HG03095 (cell line): Measurements from ENCODE around the gene CERS6.
A peak's percentile ranks its signal among the peaks of the same experiment; 100 is the strongest.
"Not testable (repeated sequence)": the region's sequence is repeated elsewhere in the genome, so short reads cannot be mapped to it uniquely, and the experiment has no call there.

ENCODE experiments used
- ATAC-seq: cut with Tn5 transposase; IDR thresholded peaks from one replicate; pipeline ENCODE4 v1.9.1; 2021; ENCODE audit warnings: moderate library complexity; ENCODE audit not compliant: unreplicated experiment

CERS6 gene, protein sequence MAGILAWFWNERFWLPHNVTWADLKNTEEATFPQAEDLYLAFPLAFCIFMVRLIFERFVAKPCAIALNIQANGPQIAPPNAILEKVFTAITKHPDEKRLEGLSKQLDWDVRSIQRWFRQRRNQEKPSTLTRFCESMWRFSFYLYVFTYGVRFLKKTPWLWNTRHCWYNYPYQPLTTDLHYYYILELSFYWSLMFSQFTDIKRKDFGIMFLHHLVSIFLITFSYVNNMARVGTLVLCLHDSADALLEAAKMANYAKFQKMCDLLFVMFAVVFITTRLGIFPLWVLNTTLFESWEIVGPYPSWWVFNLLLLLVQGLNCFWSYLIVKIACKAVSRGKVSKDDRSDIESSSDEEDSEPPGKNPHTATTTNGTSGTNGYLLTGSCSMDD

GRCh38 chr2:168455645-168456520 lies at the start of gene CERS6:
TSS of gene CERS6 (plus strand) at chr2:168456272. CDS start at chr2:168456449, 177 bp downstream.
- ATAC-seq = peak; percentile 96

GRCh38 chr2:168412301-168412700 lies 43.8 kb upstream of the CERS6 start:
- not testable (repeated sequence) for ATAC-seq

DNA sequence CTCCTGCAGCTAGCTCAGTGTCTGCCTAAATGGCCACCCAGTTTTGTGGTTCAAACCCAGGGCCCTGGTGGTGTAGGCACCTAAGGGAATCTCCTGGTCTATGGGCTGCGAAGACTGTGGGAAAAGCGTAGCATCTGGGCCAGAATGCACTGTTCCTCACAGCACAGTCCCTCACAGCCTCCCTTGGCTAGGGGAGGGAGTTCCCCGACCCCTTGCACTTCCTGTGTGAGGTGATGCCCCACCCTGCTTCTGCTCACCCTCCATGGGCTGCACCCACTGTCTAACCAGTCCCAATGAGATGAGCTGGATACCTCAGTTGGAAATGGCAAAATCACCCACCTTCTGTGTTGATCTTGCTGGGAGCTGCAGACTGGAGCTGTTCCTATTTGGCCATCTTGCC lies 43.0 kb upstream of the CERS6 start:
- not testable (repeated sequence) for ATAC-seq

DNA sequence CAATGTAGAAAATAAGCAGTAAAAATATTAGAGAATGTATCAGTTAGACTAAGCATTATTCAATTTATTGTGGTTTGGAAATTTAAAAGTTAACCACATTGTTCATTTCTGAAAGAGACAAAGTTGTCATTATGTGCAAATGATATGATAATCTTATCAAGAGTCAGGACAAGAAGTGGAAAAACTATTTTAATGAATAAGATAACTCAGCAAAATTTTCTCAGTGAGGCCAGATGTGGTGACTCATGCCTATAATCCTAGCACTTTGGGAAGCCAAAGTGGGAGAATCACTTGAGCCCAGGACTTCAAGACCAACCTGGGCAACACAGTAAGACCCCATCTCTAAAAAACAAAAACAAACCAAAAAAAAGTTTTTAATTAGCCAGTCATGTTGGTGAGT lies 39.5 kb upstream of the CERS6 start:
- no peak for ATAC-seq

DNA sequence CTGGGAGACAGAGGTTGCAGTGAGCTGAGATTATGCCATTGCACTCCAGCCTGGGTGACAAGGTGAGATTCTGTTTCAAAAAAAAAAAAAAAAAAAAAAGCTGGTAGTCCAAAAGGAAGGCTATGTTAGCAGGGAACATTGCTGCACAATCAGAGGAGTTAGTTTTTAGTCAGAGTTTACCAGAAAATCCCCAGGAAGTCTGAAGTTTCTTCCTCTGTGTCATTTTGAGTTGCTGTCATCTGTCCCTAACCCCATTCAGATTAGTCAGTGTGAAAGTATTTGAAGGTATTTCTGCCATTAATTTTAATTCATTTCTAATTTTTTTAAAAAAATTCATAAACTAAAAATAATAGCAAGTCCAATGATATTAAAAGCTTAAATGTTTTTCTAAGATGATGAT lies 33.5 kb upstream of the CERS6 start:
- ATAC-seq = no peak

- ATAC-seq = no peak
Measured at GRCh38 chr2:168424112-168424951, 31.7 kb upstream of the CERS6 start.

DNA sequence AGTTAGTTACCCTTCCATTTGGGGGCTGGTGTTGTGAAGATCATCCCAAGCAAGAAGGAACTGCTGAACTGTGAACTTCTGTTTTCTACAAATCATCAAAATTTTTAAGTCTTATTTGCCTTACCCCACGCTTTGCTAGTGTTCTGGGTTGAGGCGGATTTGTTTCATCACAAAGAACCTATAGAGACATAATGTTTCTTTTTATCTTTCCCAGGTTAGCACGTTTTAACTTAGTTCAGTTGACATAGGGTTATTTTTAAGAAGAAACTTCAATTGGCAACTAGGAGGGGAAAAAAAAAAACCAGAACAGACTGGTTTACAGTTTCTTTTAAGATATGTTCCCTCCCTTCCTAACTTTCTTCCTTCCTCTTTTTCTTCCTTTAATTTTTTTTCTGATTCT lies 31.1 kb upstream of the CERS6 start:
- no peak for ATAC-seq

DNA sequence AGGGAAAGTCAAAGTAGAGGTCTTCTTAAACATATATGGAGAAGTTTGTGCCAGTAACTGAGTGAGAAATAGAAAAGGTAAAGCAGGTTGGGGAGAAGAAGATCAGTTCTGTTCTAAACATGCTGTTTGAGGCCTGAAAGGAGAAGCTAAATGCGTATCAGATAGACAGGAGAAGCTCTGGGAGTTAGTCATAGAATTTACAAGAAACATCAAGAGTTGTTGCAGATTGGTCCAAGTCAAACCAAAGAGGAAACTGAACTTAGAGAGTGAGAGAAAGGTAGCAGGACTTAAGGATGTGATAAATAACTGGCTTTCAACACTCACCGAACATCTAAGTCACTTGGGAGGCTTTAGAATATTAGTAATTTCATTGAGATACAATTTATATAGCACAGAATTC lies 29.2 kb upstream of the CERS6 start:
- ATAC-seq = no peak

- ATAC-seq = no peak
Measured at GRCh38 chr2:168427451-168427850, 28.6 kb upstream of the CERS6 start.

- no peak for ATAC-seq
Measured at GRCh38 chr2:168428431-168428830, 27.6 kb upstream of the CERS6 start.

- no peak for ATAC-seq
Measured at GRCh38 chr2:168429988-168430387, 26.1 kb upstream of the CERS6 start.

DNA sequence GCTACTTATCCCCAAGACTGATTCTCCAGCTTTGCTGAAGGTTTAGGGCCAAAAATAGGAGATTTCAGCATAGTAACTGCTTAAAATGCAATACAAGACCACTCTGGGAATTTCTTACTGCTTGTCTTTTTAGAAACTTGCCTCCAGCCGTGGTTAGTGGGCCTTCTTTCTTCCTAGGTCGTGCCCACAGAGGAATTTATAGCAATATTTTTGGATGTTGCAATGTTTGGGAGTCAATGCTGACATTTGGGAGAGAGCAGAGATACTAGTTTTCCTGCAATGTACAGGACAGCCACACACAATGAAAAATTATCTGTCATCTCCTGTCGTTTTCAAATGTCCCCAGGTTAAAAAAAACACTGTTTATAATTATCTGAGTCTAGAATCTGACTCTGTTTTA lies 25.6 kb upstream of the CERS6 start:
- no peak for ATAC-seq

- no peak for ATAC-seq
Measured at GRCh38 chr2:168431301-168432024, 24.6 kb upstream of the CERS6 start.

DNA sequence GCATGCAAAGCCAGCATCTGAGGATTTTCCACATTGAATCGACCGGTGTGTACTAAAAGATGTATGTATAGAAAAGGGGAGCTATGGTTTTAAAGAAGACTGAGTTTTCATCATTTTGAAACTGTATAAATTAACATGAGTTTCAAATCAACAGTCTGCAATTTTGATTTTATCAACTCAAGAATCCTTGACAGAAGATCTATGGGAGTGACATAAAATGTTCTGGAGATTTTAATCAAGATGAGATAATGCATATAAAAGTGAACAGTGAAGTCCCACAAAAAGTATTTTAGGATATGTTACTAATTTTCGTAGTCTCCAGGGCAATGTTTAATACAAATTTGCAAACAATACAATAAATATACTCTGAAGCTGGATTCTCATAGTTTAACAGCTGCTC lies 24.0 kb upstream of the CERS6 start:
- no peak for ATAC-seq

- ATAC-seq = no peak
Measured at GRCh38 chr2:168432565-168433186, 23.4 kb upstream of the CERS6 start.

- ATAC-seq = no peak
Measured at GRCh38 chr2:168433527-168433926, 22.5 kb upstream of the CERS6 start.

DNA sequence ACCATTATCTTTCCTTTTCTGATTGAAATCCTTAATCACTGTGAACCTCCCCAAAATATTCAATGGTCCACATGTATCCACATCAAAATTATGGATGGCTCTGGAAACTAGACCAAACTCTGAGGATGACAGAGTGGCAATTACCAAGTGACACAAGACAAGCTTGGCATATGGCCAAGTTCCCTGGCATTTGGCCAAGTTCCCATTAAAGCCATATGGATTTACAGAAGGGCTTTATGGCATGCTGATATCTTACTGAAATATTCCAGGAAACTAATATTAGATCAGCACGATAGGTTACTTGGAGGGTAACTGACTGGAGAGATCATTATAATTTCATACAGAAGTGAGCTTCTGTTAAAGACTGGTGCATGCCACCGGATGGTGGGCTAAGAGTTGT lies 21.9 kb upstream of the CERS6 start:
- no peak for ATAC-seq

DNA sequence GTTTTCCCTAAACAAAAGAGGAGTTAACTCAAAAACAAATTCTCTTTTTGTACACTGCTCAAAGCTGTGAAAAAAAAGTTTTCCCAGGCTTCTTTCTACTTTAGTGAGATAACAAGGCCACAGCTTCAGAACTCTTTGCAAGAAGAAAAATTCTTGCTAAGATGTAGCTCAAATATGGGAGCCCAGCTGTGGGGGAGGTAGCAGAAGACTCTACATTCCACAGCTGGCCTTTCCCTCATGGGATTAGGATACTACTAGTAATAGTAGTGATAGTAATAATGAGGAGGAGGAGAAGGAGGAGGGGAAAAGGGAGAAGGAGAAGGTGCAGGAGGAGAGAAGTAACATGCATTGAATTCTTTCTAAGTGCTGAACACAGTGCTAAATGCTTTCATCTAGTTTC lies 19.2 kb upstream of the CERS6 start:
- ATAC-seq = no peak

GRCh38 chr2:168438553-168438952 lies 17.5 kb upstream of the CERS6 start:
- ATAC-seq = no peak

DNA sequence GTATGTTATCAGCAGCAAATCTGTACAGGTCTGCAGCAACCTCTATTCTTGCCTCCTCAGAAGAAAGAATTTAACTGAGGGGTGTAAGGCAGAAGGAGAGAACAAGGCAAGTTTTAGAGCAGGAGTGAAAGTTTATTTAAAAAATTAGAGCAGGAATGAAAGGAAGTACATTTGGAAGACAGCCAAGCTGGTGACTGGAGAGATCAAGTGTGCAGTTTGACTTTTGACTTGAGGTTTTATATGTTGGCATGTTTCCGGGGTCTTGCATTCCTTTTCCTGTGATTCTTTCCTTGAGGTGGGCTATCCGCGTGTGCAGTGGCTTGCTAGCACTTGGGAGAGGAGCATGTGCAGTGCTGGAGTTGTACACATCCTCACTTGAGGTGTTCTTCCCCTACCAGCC lies 16.5 kb upstream of the CERS6 start:
- ATAC-seq = no peak
